GM23338 (cell line): Measurements from ENCODE around the gene MIAT. TPM values are rescaled to one million over a fixed set of nuclear protein-coding genes. Genes with fewer than 3 reads are reported as not detected.

Experiments
- ATAC-seq: fragments of 200-7000 bp; cut with Tn5 transposase; 3 replicates; pipeline ENCODE4 v1.9.1; 2020
- DNase-seq: peaks from one replicate; pipeline ENCODE4 v3.0.0-alpha.2; 2015; ENCODE audit warnings: low spot score
- H2AFZ ChIP-seq: fragments of 200-600 bp; sonication (generic); 2 replicates; pipeline ENCODE4 v1.8.0; 2016; ENCODE audit warnings: antibody characterized with exemption, mild to moderate bottlenecking, moderate library complexity
- H3F3A ChIP-seq: fragments of 200-600 bp; sonication (generic); replicated peaks from 2 replicates; pipeline ENCODE4 v1.8.0; 2017; ENCODE audit warnings: antibody characterized with exemption, mixed run types, low read depth
- H3K27ac ChIP-seq: fragments of 200-600 bp; sonication (generic); 2 replicates; pipeline ENCODE4 v1.6.1; 2016; ENCODE audit warnings: low read depth
- H3K27me3 ChIP-seq: fragments of 200-600 bp; sonication (generic); 2 replicates; pipeline ENCODE4 v1.8.0; 2016; ENCODE audit warnings: mild to moderate bottlenecking, mixed run types, moderate library complexity; ENCODE audit not compliant: insufficient read depth
- H3K36me3 ChIP-seq: fragments of 200-600 bp; sonication (generic); 2 replicates; pipeline ENCODE4 v1.8.0; 2016; ENCODE audit warnings: mild to moderate bottlenecking; ENCODE audit not compliant: insufficient read depth
- H3K4me1 ChIP-seq: fragments of 200-600 bp; sonication (generic); 2 replicates; pipeline ENCODE4 v1.8.0; 2016; ENCODE audit warnings: mild to moderate bottlenecking, moderate library complexity; ENCODE audit not compliant: insufficient read depth
- H3K4me2 ChIP-seq: fragments of 200-600 bp; sonication (generic); 2 replicates; pipeline ENCODE4 v1.7.1; 2017; ENCODE audit warnings: mixed run types
- H3K4me3 ChIP-seq: fragments of 200-600 bp; sonication (generic); 2 replicates; pipeline ENCODE4 v1.6.1; 2016; ENCODE audit warnings: mixed run types
- H3K79me2 ChIP-seq: fragments of 200-600 bp; sonication (generic); replicated peaks from 2 replicates; pipeline ENCODE4 v1.8.0; 2017; ENCODE audit warnings: mild to moderate bottlenecking; ENCODE audit not compliant: insufficient read depth
- H3K9me2 ChIP-seq: fragments of 200-600 bp; sonication (generic); 2 replicates; pipeline ENCODE4 v1.8.0; 2017; ENCODE audit not compliant: insufficient read depth
- H4K20me1 ChIP-seq: fragments of 200-600 bp; sonication (generic); replicated peaks from 2 replicates; pipeline ENCODE4 v1.8.0; 2017; ENCODE audit warnings: mild to moderate bottlenecking; ENCODE audit not compliant: insufficient read depth
- H3K27ac Mint-ChIP-seq: 2 replicates; pipeline ENCODE4 v1.8.0; 2020; ENCODE audit warnings: inconsistent platforms, mild to moderate bottlenecking, moderate library complexity, mixed read lengths
- H3K27me3 Mint-ChIP-seq: 3 replicates; pipeline ENCODE4 v1.8.0; 2022; ENCODE audit warnings: low read depth, mild to moderate bottlenecking, moderate library complexity, mixed read lengths, inconsistent platforms; ENCODE audit not compliant: insufficient read depth, poor library complexity
- H3K36me3 Mint-ChIP-seq: 3 replicates; pipeline ENCODE4 v1.8.0; 2021; ENCODE audit warnings: low read depth, mild to moderate bottlenecking, inconsistent platforms, moderate library complexity, mixed read lengths
- H3K4me1 Mint-ChIP-seq: 3 replicates; pipeline ENCODE4 v1.8.0; 2020; ENCODE audit warnings: mild to moderate bottlenecking, inconsistent platforms, mixed read lengths
- H3K4me3 Mint-ChIP-seq: 3 replicates; pipeline ENCODE4 v1.8.0; 2021; ENCODE audit warnings: moderate library complexity, mild to moderate bottlenecking, inconsistent platforms, mixed read lengths
- H3K9me3 Mint-ChIP-seq: 3 replicates; pipeline ENCODE4 v1.8.0; 2020; ENCODE audit warnings: moderate library complexity, mild to moderate bottlenecking, inconsistent platforms, mixed read lengths
- CREB1 ChIP-seq: fragments of 250-450 bp; sonication (Bioruptor Pico); IDR thresholded peaks from 2 replicates; pipeline ENCODE4 v1.5.0; 2020; ENCODE audit warnings: low read depth, mild to moderate bottlenecking, moderate library complexity
- EZH2 ChIP-seq: fragments of 200-600 bp; sonication (generic); IDR thresholded peaks from one replicate; pipeline ENCODE4 v1.8.0; 2017; ENCODE audit warnings: antibody characterized with exemption, mild to moderate bottlenecking, low read depth; ENCODE audit not compliant: unreplicated experiment
- EZH2phosphoT487 ChIP-seq: fragments of 200-600 bp; sonication (generic); IDR thresholded peaks from one replicate; pipeline ENCODE4 v1.8.1; 2018; ENCODE audit warnings: antibody characterized with exemption; ENCODE audit not compliant: unreplicated experiment
- JUNB ChIP-seq: IDR thresholded peaks from one replicate; pipeline ENCODE4 v1.6.1; 2016; ENCODE audit warnings: antibody characterized with exemption; ENCODE audit not compliant: unreplicated experiment
- NANOG ChIP-seq: IDR thresholded peaks from 2 replicates; pipeline ENCODE4 v1.6.1; 2016; ENCODE audit warnings: antibody characterized with exemption, borderline replicate concordance
- POLR2AphosphoS5 ChIP-seq: IDR thresholded peaks from 2 replicates; pipeline ENCODE4 v1.6.1; 2016; ENCODE audit warnings: antibody characterized with exemption, low read depth
- REST ChIP-seq: IDR thresholded peaks from one replicate; pipeline ENCODE4 v1.6.1; 2018; ENCODE audit warnings: antibody characterized with exemption; ENCODE audit not compliant: unreplicated experiment
- STAT1 ChIP-seq: IDR thresholded peaks from one replicate; pipeline ENCODE4 v1.6.1; 2016; ENCODE audit warnings: antibody characterized with exemption; ENCODE audit not compliant: unreplicated experiment
- ZNF114 ChIP-seq: fragments of 250-450 bp; sonication (Bioruptor Pico); IDR thresholded peaks from 2 replicates; pipeline ENCODE4 v1.5.0; 2020; ENCODE audit warnings: mild to moderate bottlenecking, moderate library complexity
- ZNF331 ChIP-seq: fragments of 250-450 bp; sonication (Bioruptor Pico); IDR thresholded peaks from 2 replicates; pipeline ENCODE4 v1.5.0; 2020; ENCODE audit warnings: low read depth, mild to moderate bottlenecking, moderate library complexity
- ZNF462 ChIP-seq: fragments of 250-450 bp; sonication (Bioruptor Pico); IDR thresholded peaks from 2 replicates; pipeline ENCODE4 v1.5.0; 2020; ENCODE audit warnings: mild to moderate bottlenecking, moderate library complexity
- polyA plus RNA-seq: library from polyadenylated mRNA; unstranded; fragments of >200 nt; fragmentation: Nextera tagmentation; extraction: Ambion mirVana; gene quantifications from 2 replicates; pipeline ENCODE4 v1.2.1, GENCODE V29; 2016
- total RNA-seq: library from RNA; depleted of rRNA; stranded (reverse); fragments of >200 nt; shearing (Covaris generic); gene quantifications from 2 replicates; pipeline ENCODE4 v1.2.3, GENCODE V29; 2014
- TF ChIP-seq, protein P1 (sequence below): IDR thresholded peaks from 2 replicates; pipeline ENCODE4 v1.6.1; 2016; ENCODE audit warnings: antibody characterized with exemption
- TF ChIP-seq, protein P2 (sequence below), 2 experiments: fragments of 200-600 bp in 1 of 2; sonication (generic) in 1 of 2; conservative IDR thresholded peaks; 2 replicates each; pipeline versions ENCODE4 v1.5.1 to v1.6.1; 2016 to 2017; ENCODE audit warnings: antibody characterized with exemption in 2 of 2, low read depth in 2 of 2, mild to moderate bottlenecking in 2 of 2, moderate library complexity in 1 of 2

MIAT gene
- total and polyA plus RNA-seq, 2 experiments from 2014 or later, result 10.0 to 63.6 TPM

- Histone ChIP-seq H3K4me3 (no peak overlapping the region), H3F3A (0 out of 2 replicates have a peak, but pooled peaks cover 8% of the 10 kb centered on the region), H3K9me2 (no peaks in the 10 kb centered on the region), H3K79me2 (no peaks in the 10 kb centered on the region), H2AFZ (no peak overlapping the region), H3K4me1 (peaks cover 3% of the 10 kb centered on the region; the same call in 1 of the 2 replicates), H3K4me2 (no peak overlapping the region), H3K36me3 (no peaks in the 10 kb centered on the region), H3K27me3 (no peaks in the 10 kb centered on the region), H4K20me1 (no peaks in the 10 kb centered on the region), H3K27ac (no peak overlapping the region)
- TF ChIP-seq, protein P1, sequence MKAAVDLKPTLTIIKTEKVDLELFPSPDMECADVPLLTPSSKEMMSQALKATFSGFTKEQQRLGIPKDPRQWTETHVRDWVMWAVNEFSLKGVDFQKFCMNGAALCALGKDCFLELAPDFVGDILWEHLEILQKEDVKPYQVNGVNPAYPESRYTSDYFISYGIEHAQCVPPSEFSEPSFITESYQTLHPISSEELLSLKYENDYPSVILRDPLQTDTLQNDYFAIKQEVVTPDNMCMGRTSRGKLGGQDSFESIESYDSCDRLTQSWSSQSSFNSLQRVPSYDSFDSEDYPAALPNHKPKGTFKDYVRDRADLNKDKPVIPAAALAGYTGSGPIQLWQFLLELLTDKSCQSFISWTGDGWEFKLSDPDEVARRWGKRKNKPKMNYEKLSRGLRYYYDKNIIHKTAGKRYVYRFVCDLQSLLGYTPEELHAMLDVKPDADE, result no peak
- TF ChIP-seq, protein P2, sequence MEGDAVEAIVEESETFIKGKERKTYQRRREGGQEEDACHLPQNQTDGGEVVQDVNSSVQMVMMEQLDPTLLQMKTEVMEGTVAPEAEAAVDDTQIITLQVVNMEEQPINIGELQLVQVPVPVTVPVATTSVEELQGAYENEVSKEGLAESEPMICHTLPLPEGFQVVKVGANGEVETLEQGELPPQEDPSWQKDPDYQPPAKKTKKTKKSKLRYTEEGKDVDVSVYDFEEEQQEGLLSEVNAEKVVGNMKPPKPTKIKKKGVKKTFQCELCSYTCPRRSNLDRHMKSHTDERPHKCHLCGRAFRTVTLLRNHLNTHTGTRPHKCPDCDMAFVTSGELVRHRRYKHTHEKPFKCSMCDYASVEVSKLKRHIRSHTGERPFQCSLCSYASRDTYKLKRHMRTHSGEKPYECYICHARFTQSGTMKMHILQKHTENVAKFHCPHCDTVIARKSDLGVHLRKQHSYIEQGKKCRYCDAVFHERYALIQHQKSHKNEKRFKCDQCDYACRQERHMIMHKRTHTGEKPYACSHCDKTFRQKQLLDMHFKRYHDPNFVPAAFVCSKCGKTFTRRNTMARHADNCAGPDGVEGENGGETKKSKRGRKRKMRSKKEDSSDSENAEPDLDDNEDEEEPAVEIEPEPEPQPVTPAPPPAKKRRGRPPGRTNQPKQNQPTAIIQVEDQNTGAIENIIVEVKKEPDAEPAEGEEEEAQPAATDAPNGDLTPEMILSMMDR (conservative IDR thresholded peaks at IDR 0.05; ENCODE audit: low read depth in 2 of 2), result no peak
- TF ChIP-seq ZNF114, result no peak
- no peak for TF ChIP-seq POLR2AphosphoS5
- TF ChIP-seq EZH2, result no peak
- TF ChIP-seq EZH2phosphoT487, result no peak
- TF ChIP-seq ZNF462 (CRISPR knock-in tag), result no peak
- TF ChIP-seq CREB1 (CRISPR knock-in tag), result no peak
- TF ChIP-seq ZNF331 (CRISPR knock-in tag), result no peak
- no peak for TF ChIP-seq NANOG
- TF ChIP-seq STAT1, result no peak
- TF ChIP-seq JUNB, result no peak
- no peak for TF ChIP-seq REST
- ATAC-seq (no peak), DNase-seq (no peak)
- Mint-ChIP-seq H3K4me3 (no peak overlapping the region), H3K4me1 (peaks cover 3% of the 10 kb centered on the region; the same call in 2 of the 3 replicates), H3K36me3 (peaks cover 21% of the 10 kb centered on the region), H3K27ac (no peak overlapping the region), H3K9me3 (peaks cover 25% of the 10 kb centered on the region), H3K27me3 (no peaks in the 10 kb centered on the region)
These were observed 52.4 kb downstream of the MIAT start for GRCh38 chr22:26709617-26710390.
